ENCODE results near the gene HSPA9. TPM values are rescaled to one million over a fixed set of nuclear protein-coding genes. Genes with fewer than 3 reads are reported as not detected.

Gene HSPA9
- 529 and 553 TPM in 2 replicates for total RNA-seq (2014; rRNA removed; shearing (Covaris generic))

DNA sequence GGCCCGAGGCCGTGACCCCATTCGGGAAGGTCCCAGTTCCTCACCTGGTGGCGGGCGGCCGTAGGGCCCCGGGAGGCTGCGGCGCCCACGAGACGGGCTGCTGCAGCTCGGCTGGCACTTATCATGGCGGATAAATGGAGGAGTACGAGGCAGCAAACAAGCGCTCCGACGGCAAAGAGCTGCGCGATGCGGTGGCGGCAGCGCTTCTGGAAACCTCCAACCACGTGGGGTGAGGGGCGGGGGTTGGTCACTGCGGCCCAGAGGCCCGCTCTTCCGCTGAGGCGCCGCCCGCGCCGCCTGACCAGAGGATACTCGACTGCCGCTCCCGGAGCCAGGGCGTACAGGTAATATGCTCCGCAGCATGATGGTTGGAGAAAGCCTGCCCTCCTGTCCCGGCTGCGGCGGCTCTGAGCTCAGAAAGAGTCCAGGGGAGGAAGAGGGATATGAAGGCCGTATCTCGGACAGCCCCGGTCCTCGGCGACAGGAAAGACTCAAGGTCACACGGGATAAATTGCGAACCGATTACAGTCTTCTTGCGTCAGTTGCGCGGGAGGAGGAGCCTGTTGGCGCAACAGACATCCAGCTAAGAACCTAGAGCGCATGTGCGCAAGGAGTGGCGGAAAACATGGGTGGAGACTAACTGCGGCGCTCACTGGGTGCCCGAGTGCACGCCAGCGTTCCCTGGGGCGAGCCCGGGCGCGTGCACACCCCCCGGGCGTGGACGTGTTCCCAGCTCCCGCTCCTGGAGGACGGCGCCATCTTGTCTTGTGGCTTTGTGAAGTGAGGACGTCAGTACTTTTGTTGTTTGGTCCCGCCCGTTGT lies at the start of gene HSPA9:
TSS of gene HSPA9 (minus strand) at position 208 of the 822 bp plus-strand sequence. CDS start at position 125, 83 bp downstream.

DNA sequence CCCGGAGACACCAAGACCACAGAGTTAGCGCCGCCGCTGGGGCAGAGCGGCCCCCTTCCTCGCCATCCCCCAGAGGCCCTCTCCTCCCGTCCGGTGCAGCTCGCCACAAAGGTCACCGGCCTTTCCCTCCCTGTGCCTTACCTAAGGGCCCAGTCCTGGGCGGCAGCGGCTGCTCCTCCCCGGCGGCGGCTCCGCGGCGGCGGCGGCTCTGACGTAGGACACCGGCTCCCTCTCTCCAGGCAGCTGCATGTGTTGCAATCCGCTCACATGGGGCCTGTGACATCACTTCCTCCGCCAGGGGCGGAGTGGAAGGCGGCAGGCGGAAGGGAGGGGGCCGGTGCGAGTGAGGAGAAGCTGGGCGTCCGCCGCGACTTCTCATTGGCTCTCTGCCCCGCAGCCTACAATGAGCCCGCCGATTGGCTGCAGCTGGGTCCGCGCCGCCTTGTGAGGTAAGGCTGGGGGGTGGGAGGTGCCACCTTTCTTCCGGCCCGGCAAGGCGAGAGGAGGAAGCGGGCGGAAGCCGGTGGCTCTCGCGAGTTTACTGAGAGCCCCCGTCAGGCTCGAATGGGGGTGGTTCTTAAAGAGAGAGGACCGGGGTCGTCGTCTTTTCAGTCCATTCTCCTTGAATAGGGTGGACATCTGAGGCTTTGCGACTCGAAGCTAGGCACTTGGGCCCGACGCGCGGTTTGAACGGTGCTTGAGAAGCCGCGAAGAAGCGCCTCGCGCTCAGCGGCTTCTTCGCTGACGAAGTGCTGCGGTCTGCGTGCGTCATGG lies 32.1 kb downstream of the HSPA9 start, which contains the start of gene ETF1:
TSS of gene ETF1 (minus strand) at position 281 of the 774 bp plus-strand sequence. CDS start 318 bp downstream, outside the sequence.

Small RNA genes lying within 50 kb of the gene (small RNA-seq; reads per million reads assigned to genes)
- 115 reads per million, percentile 96 among the genes with 10 or more reads in this experiment for gene RF00154
- not detected for gene RF01210
- 170 reads per million, percentile 97 among the genes with 10 or more reads in this experiment for gene SNORD63

Other genes with a start within 250 kb of the HSPA9 start
- 15.4 and 17.2 TPM in 2 replicates for gene CDC25C, start 243.6 kb downstream of the HSPA9 start, total RNA-seq (2014; rRNA removed; shearing (Covaris generic))
- gene FAM53C, start 237.1 kb downstream of the HSPA9 start, total RNA-seq (2014; rRNA removed; shearing (Covaris generic)), result 37.4 and 39.6 TPM in 2 replicates
- gene KDM3B, start 222.7 kb downstream of the HSPA9 start, total RNA-seq (2014; rRNA removed; shearing (Covaris generic)), result 31.7 and 32.9 TPM in 2 replicates
- gene REEP2, start 136.3 kb downstream of the HSPA9 start, total RNA-seq (2014; rRNA removed; shearing (Covaris generic)), result 16.9 and 18.6 TPM in 2 replicates
- gene EGR1, start 109.9 kb downstream of the HSPA9 start, total RNA-seq (2014; rRNA removed; shearing (Covaris generic)), result 10.7 and 16.8 TPM in 2 replicates
- 162 and 168 TPM in 2 replicates for gene ETF1, start 32.2 kb downstream of the HSPA9 start, total RNA-seq (2014; rRNA removed; shearing (Covaris generic))
- 359 and 398 TPM in 2 replicates for gene CTNNA1, start 178.0 kb upstream of the HSPA9 start, total RNA-seq (2014; rRNA removed; shearing (Covaris generic))

Data from A375 (cell line).